Measurements from ENCODE around the gene CHMP2A.
"Not testable (repeated sequence)": the region's sequence is repeated elsewhere in the genome, so short reads cannot be mapped to it uniquely, and the experiment has no call there.

The CHMP2A gene

GRCh38 chr19:58554494-58555368 is at the start of gene CHMP2A:
Gene CHMP2A (minus strand): TSS chr19:58555105. CDS start chr19:58554212, 893 bp downstream.
- Histone ChIP-seq H3K9ac (ENCODE audit: low read length) (peak within 1 kb of the TSS; percentile 92), H3K4me1 (ENCODE audit: insufficient read depth, low read length) (peaks cover 35% of the 10 kb centered on the region), H3K36me3 (ENCODE audit: insufficient read depth, low read length) (peaks cover 50% of the 10 kb centered on the region), H3K4me3 (ENCODE audit: low read depth in 1 of 2, low read length in 2 of 2) (peak within 1 kb of the TSS; percentile 55 to 97), H3K9me3 (ENCODE audit: low read length) (no peaks in the 10 kb centered on the region), H3K27ac (ENCODE audit: low read depth, low read length) (peak within 1 kb of the TSS; percentile 87), H3K27me3 (ENCODE audit: control insufficient read depth in 1 of 2, insufficient read depth in 2 of 2, low read length in 2 of 2) (no peaks in the 10 kb centered on the region)

GRCh38 chr19:58586133-58586765 is 31.3 kb upstream of the CHMP2A start:
- Histone ChIP-seq H3K4me3 (ENCODE audit: low read depth in 1 of 2, low read length in 2 of 2) (no peak overlapping the region), H3K9me3 (ENCODE audit: low read length) (no peaks in the 10 kb centered on the region), H3K27ac (ENCODE audit: low read depth, low read length) (no peak overlapping the region), H3K4me1 (ENCODE audit: insufficient read depth, low read length) (peaks cover 7% of the 10 kb centered on the region), H3K36me3 (ENCODE audit: insufficient read depth, low read length) (peaks cover 22% of the 10 kb centered on the region), H3K9ac (ENCODE audit: low read length) (no peak overlapping the region), H3K27me3 (ENCODE audit: control insufficient read depth in 1 of 2, insufficient read depth in 2 of 2, low read length in 2 of 2) (no peaks in the 10 kb centered on the region)

GRCh38 chr19:58585442-58586132 is 30.7 kb upstream of the CHMP2A start:
- peaks cover 22% of the 10 kb centered on the region for H3K36me3 ChIP-seq (ENCODE audit: insufficient read depth, low read length)
- H3K4me3 ChIP-seq (ENCODE audit: low read depth in 1 of 2, low read length in 2 of 2) = no peak overlapping the region
- H3K27ac ChIP-seq (ENCODE audit: low read depth, low read length) = no peak overlapping the region
- H3K4me1 ChIP-seq (ENCODE audit: insufficient read depth, low read length) = peaks cover 13% of the 10 kb centered on the region
- H3K9me3 ChIP-seq (ENCODE audit: low read length) = no peaks in the 10 kb centered on the region
- no peaks in the 10 kb centered on the region for H3K27me3 ChIP-seq (ENCODE audit: control insufficient read depth in 1 of 2, insufficient read depth in 2 of 2, low read length in 2 of 2)
- H3K9ac ChIP-seq (ENCODE audit: low read length) = no peak overlapping the region

GRCh38 chr19:58584498-58585441 is 29.9 kb upstream of the CHMP2A start:
- H3K27ac ChIP-seq (ENCODE audit: low read depth, low read length) = no peak overlapping the region
- no peaks in the 10 kb centered on the region for H3K27me3 ChIP-seq (ENCODE audit: control insufficient read depth in 1 of 2, insufficient read depth in 2 of 2, low read length in 2 of 2)
- peaks cover 22% of the 10 kb centered on the region for H3K36me3 ChIP-seq (ENCODE audit: insufficient read depth, low read length)
- H3K9ac ChIP-seq (ENCODE audit: low read length) = no peak overlapping the region
- peaks cover 13% of the 10 kb centered on the region for H3K4me1 ChIP-seq (ENCODE audit: insufficient read depth, low read length)
- no peaks in the 10 kb centered on the region for H3K9me3 ChIP-seq (ENCODE audit: low read length)
- H3K4me3 ChIP-seq (ENCODE audit: low read depth in 1 of 2, low read length in 2 of 2) = no peak overlapping the region

GRCh38 chr19:58582985-58583384 is 28.1 kb upstream of the CHMP2A start:
- Histone ChIP-seq H3K9me3 (ENCODE audit: low read length) (no peaks in the 10 kb centered on the region), H3K27me3 (ENCODE audit: control insufficient read depth in 1 of 2, insufficient read depth in 2 of 2, low read length in 2 of 2) (no peaks in the 10 kb centered on the region), H3K4me3 (ENCODE audit: low read depth in 1 of 2, low read length in 2 of 2) (no peak overlapping the region), H3K27ac (ENCODE audit: low read depth, low read length) (no peak overlapping the region), H3K4me1 (ENCODE audit: insufficient read depth, low read length) (peaks cover 13% of the 10 kb centered on the region), H3K36me3 (ENCODE audit: insufficient read depth, low read length) (peaks cover 22% of the 10 kb centered on the region), H3K9ac (ENCODE audit: low read length) (no peak overlapping the region)

GRCh38 chr19:58581227-58582141 is 26.6 kb upstream of the CHMP2A start:
- Histone ChIP-seq H3K27ac (ENCODE audit: low read depth, low read length) (peak overlapping the region; percentile 78), H3K4me1 (ENCODE audit: insufficient read depth, low read length) (peaks cover 13% of the 10 kb centered on the region), H3K4me3 (ENCODE audit: low read depth in 1 of 2, low read length in 2 of 2) (peak overlapping the region in 1 of 2 donors; percentile 37), H3K9me3 (ENCODE audit: low read length) (no peaks in the 10 kb centered on the region), H3K9ac (ENCODE audit: low read length) (peak overlapping the region; percentile 21), H3K36me3 (ENCODE audit: insufficient read depth, low read length) (peaks cover 22% of the 10 kb centered on the region), H3K27me3 (ENCODE audit: control insufficient read depth in 1 of 2, insufficient read depth in 2 of 2, low read length in 2 of 2) (no peaks in the 10 kb centered on the region)

GRCh38 chr19:58579473-58580142 is 24.7 kb upstream of the CHMP2A start:
- Histone ChIP-seq H3K4me3 (ENCODE audit: low read depth in 1 of 2, low read length in 2 of 2) (no peak overlapping the region), H3K36me3 (ENCODE audit: insufficient read depth, low read length) (peaks cover 22% of the 10 kb centered on the region), H3K9me3 (ENCODE audit: low read length) (no peaks in the 10 kb centered on the region), H3K9ac (ENCODE audit: low read length) (no peak overlapping the region), H3K4me1 (ENCODE audit: insufficient read depth, low read length) (peaks cover 13% of the 10 kb centered on the region), H3K27ac (ENCODE audit: low read depth, low read length) (no peak overlapping the region), H3K27me3 (ENCODE audit: control insufficient read depth in 1 of 2, insufficient read depth in 2 of 2, low read length in 2 of 2) (no peaks in the 10 kb centered on the region)

GRCh38 chr19:58578012-58578925 is 23.4 kb upstream of the CHMP2A start:
- Histone ChIP-seq H3K36me3 (ENCODE audit: insufficient read depth, low read length) (peaks cover 15% of the 10 kb centered on the region), H3K4me1 (ENCODE audit: insufficient read depth, low read length) (peaks cover 23% of the 10 kb centered on the region), H3K27ac (ENCODE audit: low read depth, low read length) (no peak overlapping the region), H3K4me3 (ENCODE audit: low read depth in 1 of 2, low read length in 2 of 2) (no peak overlapping the region), H3K27me3 (ENCODE audit: control insufficient read depth in 1 of 2, insufficient read depth in 2 of 2, low read length in 2 of 2) (no peaks in the 10 kb centered on the region), H3K9ac (ENCODE audit: low read length) (no peak overlapping the region), H3K9me3 (ENCODE audit: low read length) (no peaks in the 10 kb centered on the region)

GRCh38 chr19:58577581-58577980 is 22.7 kb upstream of the CHMP2A start:
- not testable (repeated sequence) for H3K36me3 ChIP-seq (ENCODE audit: insufficient read depth, low read length); H3K9ac ChIP-seq (ENCODE audit: low read length); H3K9me3 ChIP-seq (ENCODE audit: low read length); H3K27me3 ChIP-seq (ENCODE audit: control insufficient read depth in 1 of 2, insufficient read depth in 2 of 2, low read length in 2 of 2); H3K27ac ChIP-seq (ENCODE audit: low read depth, low read length); H3K4me3 ChIP-seq (ENCODE audit: low read depth in 1 of 2, low read length in 2 of 2)
- H3K4me1 ChIP-seq (ENCODE audit: insufficient read depth, low read length) = peaks cover 23% of the 10 kb centered on the region
